Stimulated activated CD4-positive, alpha-beta T cell treated with anti-CD3 and anti-CD28 coated beads, Interleukin-1b, Interleukin-23, amount 100 ng/mL, for 48 hours (primary cell): ENCODE measurements around the gene GSTM3.
"Not testable (repeated sequence)": the region's sequence is repeated elsewhere in the genome, so short reads cannot be mapped to it uniquely, and the experiment has no call there.

Source experiments
- DNase-seq: peaks from one replicate; pipeline ENCODE4 v3.0.0-alpha.2; 2020

The GSTM3 gene

DNA sequence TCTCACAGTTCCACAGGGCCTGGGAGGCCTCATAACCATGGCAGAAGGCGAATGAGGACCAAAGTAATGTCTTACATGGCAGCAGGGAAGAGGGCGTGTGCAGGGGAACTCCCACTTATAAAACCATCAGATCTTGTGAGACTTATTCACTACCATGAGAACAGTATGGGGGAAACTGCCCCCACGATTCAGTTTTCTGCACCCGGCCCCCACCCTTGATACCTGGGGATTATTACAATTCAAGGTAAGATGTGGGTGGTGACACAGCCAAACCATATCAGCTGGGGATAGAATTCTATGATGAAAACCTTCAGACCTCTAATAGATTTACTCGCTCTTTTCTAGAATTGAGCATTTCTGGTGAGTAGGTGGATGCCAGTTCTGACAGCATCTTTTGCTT, 46.4 kb downstream of the GSTM3 start:
- not testable (repeated sequence) for DNase-seq

DNA sequence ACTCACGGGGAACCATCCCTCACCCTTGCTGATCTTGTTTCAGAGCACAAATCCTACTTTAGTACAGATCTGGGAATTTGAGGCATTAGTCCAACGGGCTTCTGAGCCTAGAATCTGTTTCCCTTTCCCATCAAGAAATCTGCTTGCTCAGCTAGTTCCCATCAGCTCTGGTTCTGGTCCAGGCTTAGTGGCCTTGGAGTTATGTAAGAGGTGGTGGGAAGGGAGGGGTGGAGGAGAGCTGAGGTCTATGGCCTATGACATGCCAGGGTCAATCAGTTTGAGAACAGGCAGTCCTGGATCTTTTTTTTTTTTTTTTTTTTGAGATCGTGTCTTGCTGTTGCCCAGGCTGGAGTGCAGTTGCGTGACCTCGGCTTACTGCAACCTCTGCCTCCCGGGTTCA, 49.1 kb downstream of the GSTM3 start:
- no peak for DNase-seq

DNA sequence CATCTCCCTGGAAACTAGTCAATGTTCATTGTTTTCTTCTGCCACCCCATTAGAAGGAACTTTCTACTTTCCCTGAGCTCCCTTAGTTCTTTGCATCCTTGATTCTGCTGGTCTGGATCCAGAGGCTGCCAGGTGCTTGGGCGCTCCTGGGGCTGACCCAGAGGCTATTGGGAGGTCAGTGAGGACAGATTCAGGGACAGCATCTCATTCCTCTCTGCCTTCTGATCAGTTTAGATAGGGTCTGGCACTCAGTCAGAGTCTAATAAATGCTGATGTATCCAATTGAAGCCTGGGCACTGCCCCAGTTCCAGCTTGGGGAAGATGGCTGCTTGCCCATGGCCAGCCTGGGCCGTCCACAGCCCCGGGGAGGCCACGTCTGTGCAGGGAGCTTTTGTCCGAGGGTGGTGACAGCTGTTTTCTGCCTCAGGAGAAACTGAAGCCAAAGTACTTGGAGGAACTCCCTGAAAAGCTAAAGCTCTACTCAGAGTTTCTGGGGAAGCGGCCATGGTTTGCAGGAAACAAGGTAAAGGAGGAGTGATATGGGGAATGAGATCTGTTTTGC, 50.9 kb downstream of the GSTM3 start:
- DNase-seq, result no peak

DNA sequence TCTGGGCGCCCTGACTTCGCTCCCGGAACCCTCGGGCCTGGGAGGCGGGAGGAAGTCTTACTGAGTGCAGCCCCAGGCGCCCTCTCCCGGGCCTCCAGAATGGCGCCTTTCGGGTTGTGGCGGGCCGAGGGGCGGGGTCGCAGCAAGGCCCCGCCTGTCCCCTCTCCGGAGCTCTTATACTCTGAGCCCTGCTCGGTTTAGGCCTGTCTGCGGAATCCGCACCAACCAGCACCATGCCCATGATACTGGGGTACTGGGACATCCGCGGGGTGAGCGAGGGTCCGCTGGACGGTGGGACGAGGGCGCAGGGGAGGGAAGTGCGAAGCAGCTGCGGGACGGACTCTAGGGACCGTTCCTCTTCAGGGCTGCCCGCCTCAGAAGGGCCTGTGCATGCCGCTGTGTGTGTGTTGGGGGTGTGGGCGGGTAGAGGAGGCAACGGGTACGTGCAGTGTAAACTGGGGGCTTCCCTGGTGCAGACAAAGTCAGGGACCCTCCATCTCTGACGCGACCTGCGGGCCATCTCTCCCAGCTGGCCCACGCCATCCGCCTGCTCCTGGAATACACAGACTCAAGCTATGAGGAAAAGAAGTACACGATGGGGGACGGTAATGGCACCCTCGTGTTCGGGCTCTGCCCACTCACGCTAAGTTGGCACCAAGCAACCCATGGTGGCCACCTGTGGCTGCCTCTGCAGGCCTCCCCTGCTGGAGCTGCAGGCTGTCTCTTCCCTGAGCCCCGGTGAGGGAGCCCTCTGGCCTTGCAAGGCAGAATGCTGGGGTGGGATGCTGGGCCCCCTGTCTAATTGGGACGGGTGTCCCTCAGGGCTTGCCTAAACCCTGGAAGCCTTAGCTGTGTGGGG, 53.0 kb downstream of the GSTM3 start, which contains the start of gene GSTM1:
GSTM1 (plus strand) TSS at position 177 of the 859 bp plus-strand sequence; CDS start at position 234, 57 bp downstream.
- DNase-seq, result no peak

DNA sequence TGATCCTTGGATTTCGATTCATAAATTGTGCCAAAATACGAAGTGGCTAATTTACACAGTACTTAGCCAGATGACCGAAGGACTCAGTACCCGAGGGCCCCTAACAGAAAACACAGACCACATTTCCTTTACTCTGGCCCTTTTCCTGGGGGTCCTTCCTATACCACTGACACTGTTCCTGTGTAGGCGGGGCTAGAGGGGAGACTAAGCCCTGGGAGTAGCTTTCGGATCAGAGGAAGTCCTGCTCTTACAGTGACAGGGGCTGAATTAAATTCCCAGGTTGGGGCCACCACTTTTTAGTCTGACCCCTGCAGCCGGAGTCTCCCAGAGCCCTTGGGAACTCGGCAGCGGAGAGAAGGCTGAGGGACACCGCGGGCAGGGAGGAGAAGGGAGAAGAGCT, 53.7 kb downstream of the GSTM3 start:
- not testable (repeated sequence) for DNase-seq

DNA sequence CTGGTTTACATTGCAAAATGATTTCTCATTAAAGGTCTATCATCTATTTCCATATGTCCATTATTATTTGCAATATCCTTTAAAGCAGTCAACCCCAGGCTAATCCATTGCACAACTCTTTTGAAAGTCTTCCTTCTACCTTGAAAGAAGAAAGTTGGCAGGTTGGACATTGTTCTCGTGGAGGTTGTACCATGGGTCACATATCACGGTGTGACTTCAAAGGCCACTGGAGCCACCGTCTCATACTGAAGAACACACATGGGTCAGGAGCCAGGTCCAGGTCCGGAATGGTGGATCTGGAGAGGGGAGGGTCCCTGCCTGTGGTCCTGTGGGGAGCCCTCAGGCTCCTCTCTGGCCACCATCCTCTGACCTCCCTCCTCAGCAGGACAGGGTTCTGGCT, 54.9 kb downstream of the GSTM3 start:
- not testable (repeated sequence) for DNase-seq

DNA sequence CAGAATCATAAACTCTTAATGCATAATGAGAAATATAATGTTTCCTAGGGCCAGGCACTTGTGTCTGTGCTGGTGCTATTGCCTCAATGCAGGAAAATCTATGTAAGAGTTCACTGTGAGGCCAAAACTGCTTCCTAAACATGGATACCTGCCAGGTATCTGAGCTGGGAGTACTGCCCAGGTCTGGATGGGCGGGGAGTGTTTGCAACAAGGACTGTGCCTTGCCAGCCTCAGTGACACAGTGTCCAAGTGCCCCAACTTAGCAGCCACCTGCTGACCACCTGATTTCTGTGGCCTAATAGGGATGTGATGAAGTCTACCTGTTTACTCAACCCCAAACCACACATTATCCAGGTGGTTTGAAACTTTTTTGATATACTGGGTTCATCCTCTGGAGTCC, 55.4 kb downstream of the GSTM3 start:
- not testable (repeated sequence) for DNase-seq

DNA sequence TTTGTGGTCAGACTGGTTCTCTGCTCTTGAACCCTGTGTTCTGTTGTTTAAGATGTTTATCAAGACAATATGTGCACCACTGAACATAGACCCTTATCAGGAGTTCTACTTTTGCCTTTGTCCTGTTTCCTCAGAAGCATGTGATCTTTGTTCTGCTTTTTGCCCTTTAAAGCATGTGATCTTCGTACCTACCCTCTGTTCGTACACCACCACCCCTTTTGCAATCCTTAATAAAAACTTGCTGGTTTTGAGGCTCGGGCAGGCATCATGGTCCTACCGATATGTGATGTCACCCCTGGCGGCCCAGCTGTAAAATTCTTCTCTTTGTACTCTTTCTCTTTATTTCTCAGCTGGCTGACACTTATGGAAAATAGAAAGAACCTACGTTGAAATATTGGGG, 56.1 kb downstream of the GSTM3 start:
- DNase-seq, result not testable (repeated sequence)
